DMS114 treated with DMSO at 0.1 percent for 48 hours (cell line): ENCODE measurements around the gene PDIA6.
"Not testable (repeated sequence)": the region's sequence is repeated elsewhere in the genome, so short reads cannot be mapped to it uniquely, and the experiment has no call there.

Source experiments
- DNase-seq: peaks from one replicate; lab custom pipeline; 2025; ENCODE audit not compliant: unreplicated experiment; lab: John Stamatoyannopoulos, UW

PDIA6 gene

DNA sequence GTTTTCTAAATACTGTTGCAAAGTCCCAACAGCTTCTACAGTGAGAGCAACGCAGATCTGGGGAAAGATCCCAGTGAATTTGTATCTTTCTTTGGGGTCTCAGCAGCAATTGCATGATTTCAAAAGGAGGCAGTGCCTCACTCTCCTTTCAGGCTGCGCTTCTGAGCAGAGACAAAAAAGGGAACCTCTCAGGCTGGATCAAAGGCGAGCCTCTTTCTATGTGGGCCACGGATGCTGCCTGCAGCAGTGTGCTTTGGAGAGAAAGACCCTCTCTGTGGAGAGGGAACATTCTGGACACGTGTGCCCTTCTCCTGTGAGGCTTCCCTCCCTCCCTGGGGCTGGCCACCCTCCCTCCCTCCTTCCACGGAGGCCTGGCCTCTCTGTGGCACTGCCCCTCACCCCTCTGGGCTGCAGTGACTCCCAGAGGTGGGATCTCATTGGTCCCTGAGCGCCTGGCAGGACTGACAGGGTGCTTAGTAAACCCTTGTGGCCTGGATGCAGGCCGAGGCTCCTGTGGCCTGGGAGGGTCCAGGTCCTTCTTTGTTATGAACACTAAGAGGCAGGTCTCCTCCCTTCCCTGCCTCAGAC lies 21.6 kb upstream of the PDIA6 start:
- DNase-seq: no peak

DNA sequence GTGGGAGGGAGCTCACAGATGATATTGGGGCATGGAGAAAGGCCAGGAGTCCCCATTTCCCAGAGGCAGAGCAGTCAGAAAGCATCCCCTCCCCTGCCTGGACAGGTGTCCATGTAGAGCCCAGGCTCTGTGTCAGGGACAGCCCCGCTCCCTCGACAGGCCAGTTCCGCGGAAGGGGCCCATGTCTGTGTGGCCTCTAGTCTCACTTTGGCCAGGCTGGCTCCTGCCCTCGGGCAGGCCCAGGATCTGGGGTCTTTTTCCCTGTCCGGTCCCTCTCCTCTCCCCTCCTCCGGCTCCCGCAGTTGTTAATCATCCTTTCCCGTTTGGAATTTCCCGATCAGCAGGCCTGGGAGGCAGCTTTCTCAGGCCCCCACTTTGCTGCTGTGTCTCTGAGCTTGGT lies 20.4 kb upstream of the PDIA6 start:
- no peak for DNase-seq

DNA sequence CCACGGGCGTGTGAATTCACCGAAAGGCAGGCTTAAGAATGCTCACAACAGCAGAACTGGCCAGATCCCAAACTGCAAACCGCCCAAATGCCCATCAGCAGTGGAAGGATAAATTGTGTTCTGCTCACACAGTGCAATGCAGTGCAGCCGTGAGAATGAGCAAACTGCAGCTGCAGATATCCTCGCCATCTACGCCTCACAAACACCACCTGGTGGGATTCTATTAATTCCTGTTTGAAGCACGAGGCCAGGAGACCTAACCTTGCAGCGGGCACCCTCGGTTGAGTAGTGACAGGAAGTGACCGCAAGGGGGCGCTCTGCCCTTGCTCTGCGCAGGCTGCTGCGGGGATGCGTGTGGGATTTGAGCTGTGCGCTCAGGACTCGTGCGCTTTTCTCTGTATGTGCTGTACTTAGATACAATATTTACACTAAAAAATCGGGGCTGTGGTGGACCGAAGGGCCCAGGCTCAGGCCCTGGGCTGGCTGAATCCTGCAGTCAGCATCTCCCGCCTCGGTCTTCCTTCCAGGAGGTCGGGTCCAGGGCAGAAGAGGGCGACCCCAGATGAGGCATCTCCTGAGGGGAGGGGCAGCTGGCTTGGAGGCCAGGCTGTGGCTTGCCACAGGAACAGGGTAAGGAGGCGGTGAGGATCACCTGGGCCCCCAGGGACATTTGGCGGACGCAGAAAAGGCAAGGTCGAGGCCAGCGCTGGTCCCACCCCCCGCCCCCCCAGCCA lies 19.8 kb upstream of the PDIA6 start:
- peak; percentile 57 for DNase-seq

DNA sequence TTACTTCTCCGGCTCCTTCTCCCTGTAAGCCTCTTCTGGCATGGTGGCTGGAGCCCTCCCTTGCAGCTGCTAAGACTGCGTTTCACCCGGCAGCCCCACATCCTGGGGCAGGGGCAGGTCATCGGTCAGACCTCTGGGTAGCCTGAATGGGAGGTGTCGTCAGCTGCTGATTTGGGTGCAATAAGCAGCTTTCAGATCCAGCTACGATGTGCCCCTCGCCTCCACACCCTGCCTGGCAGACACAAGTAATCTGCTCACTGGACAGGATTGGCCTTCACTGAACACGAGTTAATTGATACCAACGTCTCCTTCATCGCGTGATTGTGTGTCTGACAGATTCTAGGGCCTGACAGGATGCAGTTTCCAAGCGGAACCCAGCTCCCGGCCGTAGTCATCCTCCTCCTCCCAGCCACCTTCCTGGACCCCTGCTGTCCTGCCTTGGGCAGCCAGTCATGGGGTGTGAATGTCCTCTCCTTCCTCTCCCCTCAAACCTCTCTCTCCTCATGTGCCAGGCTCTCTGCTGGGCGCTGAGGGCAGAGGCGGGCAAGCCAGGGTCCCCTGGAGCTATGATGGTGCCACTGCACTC lies 18.9 kb upstream of the PDIA6 start:
- no peak for DNase-seq

DNA sequence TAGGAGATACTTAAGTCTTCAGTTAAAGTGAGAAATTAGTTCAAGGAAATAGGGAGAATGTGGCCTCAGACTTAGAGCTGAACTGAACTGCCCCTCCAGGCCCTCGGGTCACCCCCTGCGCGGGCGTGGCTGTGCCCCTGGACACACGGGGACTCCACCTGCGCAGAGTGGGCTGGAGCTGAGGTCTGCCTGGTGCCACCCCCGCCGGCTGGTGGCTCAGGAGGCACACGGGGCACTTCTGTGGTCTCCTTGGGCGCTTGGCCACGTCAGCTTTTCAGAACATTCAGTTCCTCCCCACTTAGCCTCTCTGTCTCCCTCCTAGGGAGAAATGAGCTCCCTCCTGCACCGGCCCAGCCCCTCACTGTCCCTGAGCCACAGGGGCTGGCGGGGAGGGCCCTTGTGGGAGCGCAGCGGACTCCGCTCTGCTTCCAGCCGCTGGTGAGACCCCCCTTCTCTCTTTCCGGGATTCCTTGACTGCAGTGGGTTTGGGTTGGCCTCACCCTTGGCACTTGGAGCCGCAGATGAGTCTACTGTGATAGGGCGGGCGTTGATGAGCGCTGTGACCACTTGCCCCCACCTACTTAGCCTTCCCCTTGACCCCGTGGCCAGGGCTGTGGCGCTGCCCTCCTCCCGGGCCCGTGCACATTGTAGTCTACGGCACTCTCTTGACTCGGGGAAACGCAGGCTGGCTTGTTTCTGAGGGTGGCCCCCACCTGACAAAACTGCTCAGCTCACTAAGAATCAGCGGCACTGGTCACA lies 18.2 kb upstream of the PDIA6 start:
- no peak for DNase-seq

DNA sequence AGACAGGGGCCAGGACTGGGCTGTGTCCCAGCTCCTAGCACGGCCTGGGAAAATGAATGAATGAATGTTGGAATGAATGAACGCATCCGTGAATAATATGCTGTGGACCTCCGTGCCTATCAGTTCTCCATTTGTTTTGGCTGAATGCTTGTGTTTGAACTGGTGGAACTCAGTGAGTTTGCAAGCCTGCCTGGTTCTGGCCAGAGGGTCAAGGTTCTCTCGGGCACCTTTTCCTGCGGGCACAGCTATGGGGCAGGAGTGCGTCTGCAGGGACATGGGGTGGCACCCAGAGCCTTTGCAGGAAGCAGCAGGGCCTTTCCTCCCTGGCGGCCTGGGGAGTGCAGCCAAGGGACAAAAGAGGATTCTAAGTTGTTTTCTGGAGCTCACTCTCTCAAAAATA lies 17.6 kb upstream of the PDIA6 start:
- DNase-seq: no peak

DNA sequence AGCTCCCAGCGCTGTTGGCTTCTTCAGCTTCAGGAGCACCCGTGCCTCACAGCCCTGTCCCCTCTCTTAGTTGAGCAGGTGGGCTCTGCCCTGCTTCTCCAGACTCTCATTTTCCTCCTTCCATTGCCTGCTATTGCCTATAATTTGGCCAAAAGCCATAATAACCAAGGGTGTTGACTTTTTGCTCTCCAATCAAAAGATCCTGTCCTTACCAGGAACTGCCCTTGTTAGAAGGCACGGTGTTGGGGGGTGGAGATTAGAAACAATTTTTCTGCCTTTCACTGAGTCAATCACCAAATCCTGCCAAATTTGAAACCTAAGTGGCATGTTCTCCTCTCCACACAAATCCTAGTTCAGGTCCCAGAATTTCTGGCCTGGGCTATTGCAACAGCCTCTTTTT lies 16.7 kb upstream of the PDIA6 start:
- no peak for DNase-seq

DNA sequence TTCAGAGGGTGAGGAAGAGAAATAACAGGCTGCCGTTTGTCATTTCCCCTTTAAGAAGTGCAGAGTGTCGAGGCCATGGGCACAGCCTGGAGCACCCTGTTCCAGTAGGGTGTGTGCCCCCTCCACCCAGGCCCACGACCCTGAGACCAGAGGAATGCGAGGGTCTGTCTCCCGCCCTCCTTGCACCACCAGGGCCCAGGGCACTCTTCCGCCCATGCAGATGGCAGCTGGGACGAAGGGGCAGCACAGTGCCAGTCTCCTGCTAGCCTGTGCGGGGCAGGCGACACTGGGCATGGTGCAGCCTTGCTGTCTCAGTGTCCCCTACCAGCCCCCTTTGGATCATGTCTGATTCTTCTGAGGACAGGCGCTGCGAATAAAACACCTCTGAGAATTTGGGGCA lies 15.8 kb upstream of the PDIA6 start:
- no peak for DNase-seq

DNA sequence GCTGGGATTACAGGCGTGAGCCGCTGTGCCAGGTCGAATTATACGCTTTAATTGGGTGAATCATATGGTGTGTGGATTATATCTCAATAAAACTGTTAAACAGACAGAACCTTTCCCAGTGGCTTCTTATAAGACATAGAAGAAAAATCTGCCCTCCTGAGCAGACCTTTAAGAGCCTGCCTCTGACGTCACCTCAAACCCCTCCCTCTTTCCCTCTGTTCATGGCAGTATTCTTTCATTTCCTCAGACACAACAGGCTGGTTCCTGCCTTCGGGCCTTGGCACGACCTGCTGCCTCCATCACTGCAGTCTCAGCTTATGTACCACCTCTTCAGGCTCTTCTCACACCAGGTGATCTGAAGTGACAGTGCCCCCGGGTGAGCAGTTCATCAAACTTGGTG lies 14.0 kb upstream of the PDIA6 start:
- no peak for DNase-seq

DNA sequence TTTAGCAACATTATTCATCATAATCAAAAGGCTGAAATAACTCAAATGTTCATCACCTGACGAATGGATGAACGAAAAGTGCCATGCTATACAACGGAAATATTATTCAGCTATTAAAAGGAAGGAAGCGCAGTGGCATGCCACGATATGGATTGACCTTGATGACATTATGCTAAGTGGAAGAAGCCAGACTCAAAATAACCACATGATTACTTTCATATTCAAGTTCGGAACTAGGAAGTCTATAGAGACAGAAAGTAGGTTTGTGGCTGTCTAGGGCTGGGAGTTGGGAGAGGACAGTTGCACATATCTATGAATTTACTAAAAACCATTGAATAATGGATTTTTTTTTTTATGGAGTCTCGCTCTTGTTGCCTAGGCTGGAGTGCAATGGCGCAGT lies 13.4 kb upstream of the PDIA6 start:
- no peak for DNase-seq

DNA sequence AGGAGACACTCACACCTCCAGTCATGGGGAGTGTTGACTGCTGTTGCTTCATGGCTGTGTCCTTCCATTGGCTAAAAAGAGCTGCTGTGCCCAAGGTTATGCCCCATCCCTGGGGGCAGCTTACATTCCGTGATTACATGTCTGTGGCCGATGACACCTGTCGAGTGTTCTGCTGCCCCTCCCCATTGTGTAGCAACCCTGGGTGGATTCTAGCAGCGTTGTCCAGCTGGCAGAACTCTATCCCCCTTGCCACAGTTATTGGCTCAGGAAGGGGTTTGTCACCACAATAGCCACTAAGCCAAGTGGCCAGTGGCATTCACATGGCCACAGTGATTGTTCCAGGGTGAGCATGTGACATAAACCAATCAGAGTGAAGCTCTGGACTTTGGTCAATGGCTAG lies 11.6 kb upstream of the PDIA6 start:
- DNase-seq: no peak

DNA sequence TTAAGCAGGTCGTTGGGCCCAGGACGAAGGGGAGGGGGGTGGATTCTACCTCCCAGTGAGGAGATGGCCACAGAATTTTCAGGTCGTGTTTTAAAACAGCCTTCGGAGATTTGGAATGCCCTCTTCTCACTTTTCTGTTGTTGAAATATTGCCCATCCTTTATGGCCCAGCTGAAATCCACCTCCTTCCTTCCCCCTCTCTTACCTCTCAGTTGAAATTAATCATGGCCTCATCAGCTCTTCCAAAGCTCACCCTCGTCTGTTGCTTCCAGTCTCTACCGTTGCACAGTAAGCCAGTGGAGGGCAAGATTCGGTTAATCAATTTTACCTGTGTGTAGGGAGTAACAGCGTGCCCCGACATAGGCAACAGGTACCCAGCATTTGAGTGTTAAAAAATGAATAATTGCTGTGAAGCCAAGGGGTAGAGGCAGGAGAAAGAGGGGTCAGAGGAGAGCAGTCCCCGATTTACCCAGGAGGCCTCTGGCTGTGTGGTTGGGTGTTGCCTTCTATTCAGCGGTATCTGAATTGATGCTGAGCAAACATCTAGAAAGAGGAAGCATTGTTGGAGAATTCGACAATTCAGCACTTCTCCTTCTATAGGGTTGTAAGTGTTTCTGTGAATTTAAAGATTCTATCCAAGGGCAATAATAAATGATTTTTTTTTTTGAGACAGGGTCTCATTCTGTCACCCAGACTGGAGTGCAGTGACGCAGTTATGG lies 8.6 kb upstream of the PDIA6 start:
- DNase-seq: no peak

DNA sequence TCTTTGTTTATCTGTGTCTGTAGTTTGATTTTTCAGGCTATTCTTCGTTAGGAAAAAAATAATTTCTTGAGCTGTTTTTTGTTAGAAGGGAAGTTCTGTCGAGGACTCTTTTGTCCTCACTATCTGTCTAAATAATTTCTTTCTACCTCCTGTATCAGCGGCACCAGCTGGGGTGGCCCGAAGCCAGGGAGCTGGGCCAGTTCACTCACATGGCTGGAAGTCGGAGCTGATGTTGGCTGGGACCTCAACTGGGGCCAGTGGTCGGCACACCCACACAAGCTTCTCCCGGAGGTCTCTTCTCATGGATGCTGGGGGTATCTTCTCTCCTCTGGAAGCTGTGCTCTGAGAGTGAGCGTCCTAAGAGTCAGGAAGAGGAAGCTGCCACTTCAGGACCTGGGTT lies 8.0 kb upstream of the PDIA6 start:
- no peak for DNase-seq

DNA sequence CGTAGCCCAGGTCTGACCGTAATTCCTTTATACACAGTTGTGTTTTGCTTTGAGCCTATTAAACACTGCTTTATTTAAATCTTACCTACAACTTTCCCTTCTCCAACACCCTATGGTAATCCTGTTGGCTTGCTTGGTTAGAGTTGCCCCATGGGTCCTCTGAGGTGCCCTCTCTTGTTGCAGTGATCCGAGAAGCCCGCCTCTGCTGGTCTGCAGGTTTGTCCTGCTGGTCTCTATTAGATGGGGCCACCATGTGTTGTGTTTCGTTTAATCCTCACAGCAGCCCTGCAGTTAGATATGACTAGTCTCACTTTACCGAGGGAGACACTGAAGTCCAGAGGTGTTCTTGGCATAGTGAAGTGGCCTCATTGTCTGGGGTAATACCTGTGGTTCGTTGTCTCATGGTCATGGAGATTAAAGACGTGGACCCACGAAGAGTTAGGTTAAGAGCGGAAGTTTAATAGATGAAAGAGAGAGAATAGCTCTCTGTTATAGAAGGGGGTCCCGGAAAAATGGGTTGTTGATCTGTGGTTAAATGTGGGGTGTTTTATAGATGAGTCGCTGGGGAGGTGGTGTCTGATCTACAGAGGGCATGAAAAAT lies 7.2 kb upstream of the PDIA6 start:
- no peak for DNase-seq

DNA sequence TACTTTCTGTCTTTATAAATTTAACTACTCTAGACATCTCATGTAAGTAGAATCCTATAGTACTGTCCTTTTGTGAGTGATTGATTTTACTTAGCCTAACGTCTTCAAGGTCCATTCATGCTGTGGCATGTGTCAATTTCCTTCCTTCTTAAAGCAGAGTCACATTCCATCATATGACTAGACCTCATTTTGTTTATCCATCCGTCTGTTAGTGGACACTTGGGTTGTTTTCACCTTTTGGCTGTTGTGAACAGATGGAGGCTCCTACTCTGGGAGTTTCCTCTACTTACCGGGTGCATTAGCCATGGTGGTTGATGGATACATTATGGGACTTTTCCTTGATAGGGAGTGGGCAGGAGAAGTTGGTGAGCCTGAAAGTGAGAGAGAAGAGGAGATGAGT lies 6.4 kb upstream of the PDIA6 start:
- no peak for DNase-seq

DNA sequence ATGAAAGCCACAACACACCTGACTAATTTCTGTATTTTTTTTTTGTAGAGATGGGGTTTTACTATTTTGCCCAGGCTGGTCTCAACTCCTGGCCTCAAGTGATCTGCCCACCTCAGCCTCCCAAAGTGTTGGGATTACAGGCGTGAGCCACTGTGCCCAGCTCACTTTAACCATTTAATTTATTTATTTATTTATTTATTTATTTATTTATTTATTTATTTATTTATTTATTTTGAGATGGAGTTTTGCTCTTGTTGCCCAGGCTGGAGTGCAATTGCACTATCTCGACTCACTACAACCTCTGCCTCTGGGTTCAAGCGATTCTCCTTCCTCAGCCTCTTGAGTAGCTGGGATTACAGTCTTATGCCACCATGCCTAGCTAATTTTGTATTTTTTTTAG lies 5.7 kb upstream of the PDIA6 start:
- not testable (repeated sequence) for DNase-seq

DNA sequence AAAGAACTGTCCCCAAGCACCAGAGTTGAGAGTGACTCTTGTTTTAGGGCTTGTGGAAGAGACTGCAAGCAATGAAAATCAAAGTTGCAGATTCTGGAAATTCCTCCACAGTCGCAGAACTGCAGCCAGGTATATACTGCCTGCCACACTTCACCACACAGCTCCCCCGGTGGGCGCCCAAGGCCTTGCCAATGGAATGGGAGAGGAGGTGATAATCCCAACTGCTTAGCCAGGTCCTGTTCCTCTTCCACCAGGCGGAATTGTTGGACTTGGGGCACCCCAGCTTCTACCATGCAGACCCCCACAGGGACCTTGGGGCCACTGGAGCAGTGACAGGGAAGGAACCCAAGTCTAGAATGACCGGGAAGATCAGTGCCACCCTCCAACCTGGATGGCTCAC lies 4.8 kb upstream of the PDIA6 start:
- no peak for DNase-seq

DNA sequence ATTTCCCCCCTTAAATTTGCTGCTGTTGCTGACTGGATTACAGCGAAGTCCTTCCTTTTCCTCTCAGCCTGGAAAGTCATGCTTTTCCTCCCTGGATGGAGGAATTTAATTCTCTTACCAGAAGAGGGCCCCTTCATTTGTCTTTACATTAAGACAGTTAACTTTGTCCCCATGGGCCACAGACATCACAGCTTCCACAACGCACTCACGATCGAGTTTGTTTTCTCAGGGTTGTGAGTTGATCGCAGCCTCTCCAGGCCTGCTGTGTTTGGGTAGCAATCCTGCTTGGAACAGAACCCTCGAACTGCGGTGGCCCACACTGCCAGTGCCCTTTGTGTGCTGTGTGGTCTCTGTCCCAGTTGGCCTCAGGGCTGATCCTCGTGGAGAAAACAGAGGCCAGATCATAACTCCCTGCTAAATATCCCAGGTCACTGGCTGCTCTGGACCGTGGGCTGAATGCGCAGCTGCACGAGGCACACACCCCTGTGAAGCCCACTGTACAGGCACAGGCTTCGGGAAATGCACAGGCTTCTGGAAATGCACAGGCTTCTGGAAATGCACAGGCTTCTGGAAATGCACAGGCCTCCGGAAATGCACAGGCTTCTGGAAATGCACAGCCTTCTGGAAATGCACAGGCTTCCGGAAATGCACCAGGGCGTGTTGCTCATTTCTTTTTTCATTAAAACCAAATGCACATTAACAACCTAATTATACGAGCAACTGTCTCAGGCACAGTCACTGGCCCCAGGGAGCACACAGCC lies 2.2 kb upstream of the PDIA6 start:
- peak; percentile 11 for DNase-seq

DNA sequence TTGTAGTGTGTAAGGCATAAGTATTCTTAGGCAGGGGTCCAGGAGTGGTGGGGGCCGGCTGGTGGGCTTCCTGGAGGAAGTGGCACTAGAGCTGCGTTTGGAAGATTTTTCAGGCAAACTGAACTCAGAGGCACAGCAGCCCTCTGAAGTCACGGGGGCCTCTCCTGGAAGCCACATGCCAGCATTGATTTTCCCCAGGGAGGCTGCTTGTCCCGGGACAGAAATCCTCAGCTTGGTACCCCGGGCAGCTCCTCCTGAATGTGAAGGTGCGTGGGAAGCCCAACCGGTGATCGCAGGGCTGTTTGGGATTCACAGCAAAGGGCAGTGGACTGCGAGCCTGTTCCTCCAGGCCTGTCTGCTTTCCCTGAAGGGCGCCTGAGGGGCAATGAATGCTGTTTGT lies 1.6 kb upstream of the PDIA6 start:
- no peak for DNase-seq
